ENCODE results near the gene MRPS27.

DNA sequence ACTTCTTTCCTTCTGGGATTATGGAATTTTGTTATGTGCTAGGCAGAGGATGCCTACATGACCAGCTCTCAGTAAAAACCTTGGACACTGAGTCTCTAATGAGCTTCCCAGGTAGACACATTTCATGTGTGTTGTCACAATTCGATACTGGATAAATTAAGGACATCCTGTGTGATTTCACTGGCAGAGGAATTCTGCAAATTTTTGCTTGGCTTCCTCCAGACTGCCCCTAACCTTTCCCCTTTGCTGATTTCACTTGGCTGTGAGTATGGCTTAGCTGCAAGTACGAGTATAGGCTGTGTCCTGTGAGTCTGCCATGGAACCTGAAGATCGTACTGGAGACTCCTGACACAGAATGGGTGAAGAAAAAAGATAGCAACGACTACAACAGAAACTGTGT is 47.6 kb downstream of the MRPS27 start:
- no peak for TF ChIP-seq POLR2A (IDR thresholded peaks at IDR 0.05; ENCODE audit: low read length)
- no peak for TF ChIP-seq GATA1 (IDR thresholded peaks at IDR 0.05; ENCODE audit: low read depth, low read length)
